GM19099 (cell line): ENCODE results near the gene STUB1.

Experiments
- POLR2A ChIP-seq: IDR thresholded peaks from 3 replicates; pipeline ENCODE4 v1.6.1; 2011; ENCODE audit warnings: low read depth; ENCODE audit not compliant: insufficient read length; ENCODE audit errors: extremely low read depth

The STUB1 gene

DNA sequence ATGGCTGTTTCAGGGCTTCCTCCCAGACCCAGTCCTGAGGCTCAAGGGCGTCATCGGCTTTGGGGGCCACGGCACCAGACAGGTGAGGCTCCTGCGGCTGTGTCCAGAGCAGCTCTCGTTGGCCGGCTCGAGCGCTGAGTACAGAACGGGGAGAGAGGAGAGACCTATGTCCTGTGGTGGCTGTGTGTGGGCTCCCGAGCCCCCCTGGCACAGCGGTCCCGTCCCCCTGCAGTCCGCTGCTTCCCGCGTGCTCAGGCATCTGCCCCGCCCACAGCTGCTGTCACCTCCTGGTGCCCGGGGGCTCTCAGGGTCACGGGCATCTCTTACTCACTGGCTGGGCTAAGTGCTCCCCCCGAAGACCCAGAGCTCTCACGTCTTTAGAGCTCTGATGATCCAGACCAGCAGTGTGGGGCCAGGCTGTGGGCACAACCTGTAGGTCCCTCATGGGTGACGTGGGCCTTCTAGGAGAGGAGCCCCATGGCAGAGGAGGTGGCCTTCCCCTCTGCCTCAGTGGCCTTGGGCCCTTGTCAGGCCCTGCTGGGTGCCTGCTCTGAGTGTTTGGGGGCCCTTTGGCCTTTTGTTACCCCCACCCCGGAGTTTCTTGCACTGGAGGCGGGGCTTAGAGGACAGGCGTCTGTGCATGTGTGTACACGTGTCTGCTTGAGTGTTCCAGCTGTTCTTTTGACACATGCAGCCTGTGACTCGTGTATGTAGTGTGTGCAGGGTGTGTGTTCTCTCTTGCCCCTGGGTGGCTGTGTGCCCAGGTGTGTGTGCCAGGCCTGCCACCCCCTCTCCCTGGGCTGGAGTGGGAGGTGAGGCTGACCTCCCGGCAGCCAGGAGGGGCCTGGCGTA lies 27.5 kb upstream of the STUB1 start:
- no peak for TF ChIP-seq POLR2A

DNA sequence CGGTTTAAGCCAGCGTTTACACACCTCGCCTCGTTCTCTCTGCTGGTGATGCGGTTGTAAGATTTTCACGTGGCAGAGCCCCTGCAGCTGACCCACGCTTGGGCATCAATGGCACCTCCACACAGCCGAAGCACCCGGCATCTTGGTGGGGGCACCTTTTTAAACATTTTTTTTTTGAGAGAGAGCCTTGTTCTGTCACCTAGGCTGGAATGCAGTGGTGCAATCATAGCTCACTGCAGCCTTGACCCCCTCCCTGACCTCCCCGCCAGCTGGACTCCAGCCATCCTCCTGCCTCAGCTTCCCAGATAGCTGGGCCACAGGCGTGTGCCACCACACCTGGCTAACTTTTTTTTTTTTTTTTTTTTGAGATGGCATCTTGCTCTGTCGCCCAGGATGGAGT lies 26.2 kb upstream of the STUB1 start:
- no peak for TF ChIP-seq POLR2A

GRCh38 chr16:657487-657886 lies 22.7 kb upstream of the STUB1 start:
- TF ChIP-seq POLR2A = no peak

GRCh38 chr16:658679-659571 lies 21.3 kb upstream of the STUB1 start:
- no peak for TF ChIP-seq POLR2A

- TF ChIP-seq POLR2A = no peak
These were observed 20.6 kb upstream of the STUB1 start for GRCh38 chr16:659618-660017.

GRCh38 chr16:660132-660458 lies 20.1 kb upstream of the STUB1 start:
- TF ChIP-seq POLR2A = no peak

DNA sequence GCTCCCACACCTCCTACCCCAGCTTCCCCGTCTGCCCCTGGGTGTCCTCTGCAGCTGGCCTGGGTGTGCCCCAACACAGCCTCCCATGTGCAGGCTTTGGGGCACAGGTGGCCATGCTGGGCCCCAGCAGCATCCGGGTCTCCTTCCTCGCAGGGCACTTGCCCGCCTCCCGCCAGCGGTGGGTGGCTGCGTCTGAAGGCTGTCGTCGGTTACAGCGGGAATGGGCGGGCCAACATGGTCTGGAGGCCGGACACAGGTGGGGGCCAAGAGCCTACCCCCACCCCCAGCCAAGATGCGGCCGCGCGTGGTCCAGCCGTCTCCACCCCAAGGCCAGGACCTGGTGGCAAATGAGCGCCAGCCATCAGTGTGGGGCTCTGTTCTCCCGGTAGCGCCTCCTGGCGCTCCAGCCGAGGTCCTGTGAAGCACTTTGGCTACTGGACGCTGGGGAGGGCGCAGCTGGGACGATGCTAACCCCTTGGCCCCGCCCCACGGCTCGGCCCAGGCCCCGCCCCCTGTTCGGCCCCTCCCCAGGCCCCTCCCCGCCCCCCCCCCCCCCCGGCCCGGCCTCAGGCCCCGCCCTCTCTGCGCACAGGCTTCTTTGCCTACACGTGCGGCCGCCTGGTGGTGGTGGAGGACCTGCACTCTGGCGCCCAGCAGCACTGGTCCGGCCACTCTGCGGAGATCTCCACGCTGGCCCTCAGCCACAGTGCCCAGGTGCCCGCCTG lies 19.6 kb upstream of the STUB1 start:
- no peak for TF ChIP-seq POLR2A

GRCh38 chr16:661184-661821 lies 18.9 kb upstream of the STUB1 start:
- TF ChIP-seq POLR2A = no peak

DNA sequence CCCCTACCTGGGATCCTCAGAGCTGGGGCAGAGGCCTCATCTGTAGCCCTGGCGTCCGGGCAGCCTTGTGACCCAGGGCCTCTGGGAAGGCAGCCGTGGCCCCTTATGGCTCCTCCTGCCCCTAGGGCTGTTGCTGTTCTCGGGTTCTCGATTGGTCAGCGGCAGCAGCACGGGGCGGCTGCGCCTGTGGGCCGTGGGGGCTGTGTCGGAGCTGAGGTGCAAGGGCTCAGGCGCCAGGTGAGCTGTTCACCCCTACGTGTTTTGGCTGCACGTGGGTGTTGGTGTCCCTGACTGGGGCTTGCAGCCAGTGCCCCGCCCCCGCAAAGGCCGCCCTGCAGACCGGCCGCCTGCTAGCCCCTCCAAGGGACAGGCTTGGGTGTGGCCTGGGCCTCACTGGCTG lies 18.1 kb upstream of the STUB1 start:
- TF ChIP-seq POLR2A = no peak

- no peak for TF ChIP-seq POLR2A
These were observed 17.6 kb upstream of the STUB1 start for GRCh38 chr16:662597-662996.

- no peak for TF ChIP-seq POLR2A
These were observed 13.6 kb upstream of the STUB1 start for GRCh38 chr16:666572-666971.

DNA sequence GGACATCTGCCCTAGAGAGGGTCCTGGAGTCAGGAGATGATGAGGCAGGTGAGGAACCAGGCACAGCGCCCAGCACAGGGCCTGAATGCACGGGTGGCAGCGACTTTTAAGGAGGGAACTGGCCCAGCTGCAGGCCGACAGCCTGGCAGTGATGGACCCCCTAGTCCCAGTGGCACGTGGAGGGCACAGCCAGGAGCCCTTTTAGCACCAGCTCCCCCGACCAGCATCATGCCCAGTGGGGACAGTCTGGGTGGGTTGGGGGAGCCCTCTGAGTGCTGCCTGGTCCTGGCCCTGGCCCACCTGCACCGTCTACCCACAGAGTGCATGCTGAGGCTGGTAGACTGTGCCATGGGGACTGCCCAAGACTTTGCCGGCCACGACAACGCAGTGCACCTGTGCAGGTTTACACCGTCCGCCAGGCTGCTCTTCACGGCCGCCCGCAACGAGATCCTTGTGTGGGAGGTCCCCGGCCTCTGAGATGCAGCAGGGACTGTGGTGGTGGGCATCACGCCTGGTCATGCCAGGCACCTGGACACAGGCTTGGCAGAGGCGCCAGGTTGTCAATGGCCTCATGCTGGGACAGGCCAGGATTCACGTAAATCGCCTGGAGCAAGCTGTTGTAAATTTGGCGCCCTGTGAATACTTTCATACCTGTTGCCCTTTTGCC lies 13.0 kb upstream of the STUB1 start:
- TF ChIP-seq POLR2A = no peak

DNA sequence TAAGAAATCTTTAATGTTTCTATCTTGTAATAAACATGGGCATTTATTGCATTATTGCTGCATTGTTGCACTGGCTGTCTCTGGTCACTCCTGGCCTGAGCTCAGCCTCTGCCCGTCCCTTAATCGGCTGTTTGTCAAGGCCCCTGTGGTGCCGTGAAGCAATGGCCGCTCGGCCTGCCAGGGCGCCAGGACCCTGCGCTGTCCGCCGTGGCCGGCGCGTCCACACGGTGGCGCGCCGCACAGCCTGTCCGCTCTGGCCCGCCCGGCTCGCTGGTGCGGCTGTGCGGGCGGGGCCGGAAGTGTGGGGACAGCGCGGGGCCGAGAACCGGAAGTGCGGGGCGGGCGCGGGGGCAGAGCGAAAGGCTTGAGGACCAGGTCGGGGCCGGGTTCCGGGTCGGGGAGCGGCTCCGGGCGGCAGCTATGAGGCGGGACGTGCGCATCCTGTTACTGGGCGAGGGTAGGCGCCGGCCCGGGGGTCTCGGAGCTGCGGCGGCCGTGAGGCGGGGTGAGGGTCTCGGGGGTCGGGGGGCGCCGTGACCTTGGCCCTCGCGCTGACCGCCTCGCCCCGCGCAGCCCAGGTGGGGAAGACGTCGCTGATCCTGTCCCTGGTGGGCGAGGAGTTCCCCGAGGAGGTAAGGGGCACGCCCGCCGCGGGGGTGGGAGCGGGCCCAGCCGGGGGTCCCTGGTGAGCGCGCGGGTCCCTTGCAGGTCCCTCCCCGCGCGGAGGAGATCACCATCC lies 12.3 kb upstream of the STUB1 start, which contains the start of gene RHOT2:
Gene RHOT2, plus strand, starts transcription at position 353 of the 739 bp plus-strand sequence. Its CDS starts 68 bp downstream, at position 421.
- TF ChIP-seq POLR2A = peak; percentile 96

DNA sequence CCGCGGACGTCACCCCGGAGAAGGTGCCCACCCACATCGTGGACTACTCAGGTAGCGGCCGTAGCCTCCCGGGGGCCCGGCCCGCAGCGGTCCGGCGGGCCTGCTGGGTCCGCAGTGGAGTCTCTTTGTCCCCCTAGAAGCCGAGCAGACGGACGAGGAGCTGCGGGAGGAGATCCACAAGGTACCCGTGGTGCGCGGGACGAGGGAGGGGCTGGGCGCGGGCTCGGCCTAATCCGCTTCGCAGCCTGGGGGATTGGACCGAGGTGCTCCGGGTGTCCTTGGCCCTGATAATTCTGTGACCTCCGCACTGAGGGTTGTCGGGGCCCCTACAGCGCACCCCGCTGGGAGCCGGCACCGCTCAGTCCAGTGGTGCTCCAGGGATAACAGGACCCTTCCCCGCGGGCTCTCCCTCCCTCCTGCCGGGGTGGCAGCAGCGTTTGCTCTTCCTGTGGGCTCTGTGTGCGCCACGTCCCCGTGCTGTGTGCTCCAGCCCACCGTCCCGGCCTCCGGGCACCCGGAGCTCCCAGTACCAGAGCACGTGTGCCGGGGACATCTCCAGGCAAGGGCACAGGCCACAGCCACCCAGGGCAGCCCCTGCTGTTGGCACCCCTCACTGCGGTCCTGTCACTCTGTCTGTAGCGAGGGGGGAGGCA lies 11.6 kb upstream of the STUB1 start:
- no peak for TF ChIP-seq POLR2A

DNA sequence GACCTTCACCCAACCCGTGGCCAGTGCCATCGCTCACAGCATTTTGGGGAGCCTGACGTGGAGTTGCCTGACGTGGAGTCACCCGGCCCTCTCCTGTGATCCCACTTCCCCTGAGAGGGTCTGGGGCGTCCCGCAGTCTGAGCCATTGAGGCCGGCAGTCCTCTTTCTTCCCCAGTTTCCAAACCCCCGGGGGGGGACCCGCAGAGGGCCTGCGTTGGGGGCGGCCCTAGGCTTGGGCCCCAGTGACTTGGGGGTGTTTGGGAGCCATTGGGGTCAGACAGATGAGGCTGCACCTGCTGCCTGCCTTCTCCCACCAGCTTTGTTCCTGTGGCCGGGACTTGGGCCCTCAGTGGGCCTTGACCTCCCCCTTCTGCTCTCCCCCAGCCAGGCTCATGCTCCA lies 10.5 kb upstream of the STUB1 start:
- no peak for TF ChIP-seq POLR2A
